Activated CD8-positive, alpha-beta memory T cell treated with anti-CD3 and anti-CD28 coated beads, Interleukin-2, amount 50 U/mL, for 1 hour (primary cell): Measurements from ENCODE around the gene IPPK.

Source experiments
- DNase-seq: peaks from one replicate; pipeline ENCODE4 v3.0.0-alpha.2; 2020; ENCODE audit errors: extremely low read depth

Gene IPPK

DNA sequence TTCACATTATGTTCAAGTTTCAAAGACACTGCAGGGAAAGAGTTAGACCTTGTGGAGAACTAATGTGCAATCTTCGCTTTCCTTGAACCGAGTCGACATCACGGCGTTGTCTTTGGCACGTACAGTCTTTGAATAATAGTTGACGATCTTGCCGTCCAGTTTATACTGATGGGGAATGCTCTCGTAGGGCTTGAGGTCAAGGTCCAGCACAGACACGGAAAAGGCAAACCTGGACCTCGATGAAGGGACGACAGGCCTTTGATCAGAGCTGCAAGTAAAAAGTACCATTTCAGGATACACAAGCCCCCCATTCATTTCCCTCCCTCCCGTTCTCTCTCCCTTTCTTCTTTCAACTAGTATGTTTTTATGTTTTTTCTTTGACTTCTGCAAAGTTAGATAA lies 54.1 kb downstream of the IPPK start:
- no peak for DNase-seq

GRCh38 chr9:92614763-92615461 lies 55.0 kb downstream of the IPPK start:
- no peak for DNase-seq

- no peak for DNase-seq
Observed at GRCh38 chr9:92614123-92614510, 55.8 kb downstream of the IPPK start.

DNA sequence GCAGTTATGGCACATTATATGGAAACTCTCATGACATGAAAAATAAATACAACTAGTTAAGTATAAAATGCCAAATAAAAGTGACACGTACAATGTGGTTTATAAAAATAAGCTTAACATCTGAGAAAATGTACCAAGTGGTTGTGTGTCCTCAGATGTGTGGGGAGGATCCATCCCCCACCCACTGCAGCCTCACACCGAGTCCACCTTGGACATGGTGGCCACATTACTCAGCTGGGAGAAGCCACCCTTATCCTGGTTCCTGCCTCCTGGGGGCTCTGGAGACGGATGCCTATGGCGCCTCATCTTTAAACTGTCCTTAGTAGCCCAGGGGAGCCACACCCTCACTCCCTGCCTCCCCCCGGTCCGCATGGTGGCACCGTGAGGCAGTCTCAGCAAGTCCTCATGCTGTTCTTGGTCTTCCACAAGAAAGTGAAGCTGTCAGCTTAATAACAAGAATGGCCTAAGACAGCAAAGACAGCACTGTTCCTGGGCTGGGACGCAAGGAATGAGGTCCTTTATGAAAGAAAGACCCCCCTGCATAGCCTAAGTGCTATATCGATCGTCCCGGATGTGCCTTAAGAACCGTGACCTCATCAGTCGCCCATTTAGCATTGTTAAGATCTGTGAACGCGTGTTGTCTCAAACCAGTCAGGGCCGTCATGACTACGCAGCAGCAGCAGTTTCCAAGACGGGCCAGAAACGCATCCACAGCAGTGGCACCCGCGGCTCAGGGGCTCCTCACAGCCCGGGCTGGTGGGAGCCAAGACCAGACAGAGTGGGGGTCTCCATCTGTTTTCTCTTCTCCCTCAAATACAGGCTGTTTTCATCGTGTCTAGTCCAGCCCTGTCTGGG lies 56.4 kb downstream of the IPPK start:
- no peak for DNase-seq

DNA sequence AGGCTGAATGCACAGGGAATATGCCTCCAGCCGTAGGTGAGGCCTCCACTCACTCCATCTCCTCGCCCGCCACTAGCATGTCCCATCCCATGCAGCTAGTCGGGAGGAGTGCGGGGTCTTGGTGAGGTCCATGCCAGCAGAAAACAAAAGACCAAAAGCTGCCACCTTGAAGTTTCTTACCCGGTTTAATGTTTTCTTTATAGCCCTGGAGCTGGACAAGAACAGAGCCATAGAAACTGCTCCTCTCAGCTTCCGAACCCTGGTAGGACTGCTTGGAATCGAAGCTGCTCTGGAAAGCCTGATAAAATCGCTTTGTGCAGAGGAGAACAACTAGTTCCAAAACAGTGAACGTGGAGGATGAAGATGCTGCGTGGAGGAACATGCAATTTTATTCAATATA lies 57.1 kb downstream of the IPPK start:
- no peak for DNase-seq

DNA sequence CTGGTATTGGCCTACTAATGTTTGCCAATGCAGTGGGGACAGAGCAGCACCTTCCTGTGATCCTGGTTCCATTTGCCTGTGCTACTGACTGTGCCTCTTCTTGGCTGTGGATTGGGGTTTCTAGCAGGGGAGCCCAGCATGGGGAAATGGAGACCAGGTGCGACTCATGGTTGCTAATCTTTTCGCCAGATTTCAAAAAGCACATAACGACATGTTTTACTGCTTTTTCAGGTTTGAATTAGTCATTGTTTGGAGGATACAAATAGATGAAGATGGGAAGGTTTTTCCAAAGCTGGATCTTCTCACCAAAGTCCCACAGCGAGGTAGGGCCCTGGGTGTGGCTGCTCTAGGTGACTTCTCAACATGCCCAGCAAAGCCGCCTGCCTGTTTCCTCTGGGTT lies 57.6 kb downstream of the IPPK start:
- no peak for DNase-seq

DNA sequence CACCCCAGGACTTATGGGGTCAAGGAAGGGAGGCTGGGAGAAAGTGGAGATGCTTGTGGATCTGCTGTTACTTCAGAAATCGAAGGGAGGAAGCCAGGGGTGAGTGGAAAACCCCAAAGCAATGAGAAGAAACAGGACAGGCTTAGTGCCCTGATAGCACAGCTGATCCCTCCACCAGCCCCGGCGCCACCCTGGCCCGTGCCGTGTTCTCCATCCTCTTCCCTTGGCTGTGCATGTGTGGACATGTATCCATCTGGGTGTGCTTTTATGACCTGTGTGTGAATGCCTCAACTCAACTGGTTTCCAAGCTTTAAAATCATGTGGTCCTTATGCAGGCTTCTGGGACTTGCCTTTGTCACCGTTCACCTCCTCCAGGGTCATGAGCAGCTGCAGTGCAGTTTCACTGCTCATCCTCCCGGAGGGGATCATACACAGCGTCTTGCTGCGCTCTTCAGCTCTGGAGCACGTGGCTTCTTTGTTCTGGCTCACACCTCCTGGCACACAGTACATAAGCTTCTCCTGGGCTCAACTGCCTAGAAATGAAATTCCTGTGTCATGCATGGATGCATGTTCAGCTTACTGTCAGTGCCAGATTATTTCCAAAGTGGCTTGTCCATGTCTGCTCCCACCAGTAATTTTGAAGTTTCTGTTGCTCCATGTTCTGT lies 58.2 kb downstream of the IPPK start:
- DNase-seq = no peak

GRCh38 chr9:92610470-92611420 lies 59.2 kb downstream of the IPPK start:
- DNase-seq = no peak

GRCh38 chr9:92608909-92609445 lies 61.0 kb downstream of the IPPK start:
- DNase-seq = no peak

- no peak for DNase-seq
Observed at GRCh38 chr9:92608241-92608908, 61.6 kb downstream of the IPPK start.

- DNase-seq = no peak
Observed at GRCh38 chr9:92607773-92608172, 62.2 kb downstream of the IPPK start.

DNA sequence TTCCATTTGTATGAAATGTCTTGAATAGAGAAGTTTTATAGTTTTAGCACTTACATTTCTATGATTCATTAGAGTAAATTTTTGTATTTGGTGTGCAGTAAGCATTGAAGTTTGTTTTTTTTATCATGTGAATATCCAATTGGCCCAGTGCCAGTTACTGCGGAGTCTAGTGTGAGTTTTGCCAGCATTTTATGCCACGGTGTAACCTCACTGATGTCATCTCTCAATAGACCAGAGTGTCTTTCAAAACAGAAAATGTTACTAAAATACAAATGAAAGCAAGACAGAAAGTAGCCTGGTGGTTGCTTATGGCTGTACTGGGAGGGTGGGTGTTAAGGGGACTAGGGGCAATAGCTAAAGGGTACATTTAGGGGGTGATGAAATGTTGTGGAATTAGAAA lies 62.8 kb downstream of the IPPK start:
- DNase-seq = no peak

DNA sequence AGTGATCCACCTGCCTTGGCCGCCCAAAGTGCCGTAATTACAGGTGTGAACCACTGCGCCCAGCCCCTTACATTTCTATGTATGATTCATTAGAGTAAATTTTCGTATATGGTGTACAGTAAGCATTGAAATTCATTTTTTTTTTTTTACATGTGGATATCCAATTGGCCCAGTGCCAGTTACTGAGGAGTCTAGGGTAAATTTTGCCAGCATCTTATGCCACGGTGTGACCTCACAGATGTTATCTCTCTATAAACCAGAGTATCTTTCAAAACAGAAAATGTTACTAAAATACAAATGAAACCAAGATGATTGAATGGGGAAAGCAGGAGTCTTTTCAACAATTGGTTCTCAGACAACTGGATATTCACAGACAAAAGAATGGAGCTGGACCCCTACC lies 64.7 kb downstream of the IPPK start:
- no peak for DNase-seq

GRCh38 chr9:92603990-92604389 lies 65.9 kb downstream of the IPPK start:
- no peak for DNase-seq

DNA sequence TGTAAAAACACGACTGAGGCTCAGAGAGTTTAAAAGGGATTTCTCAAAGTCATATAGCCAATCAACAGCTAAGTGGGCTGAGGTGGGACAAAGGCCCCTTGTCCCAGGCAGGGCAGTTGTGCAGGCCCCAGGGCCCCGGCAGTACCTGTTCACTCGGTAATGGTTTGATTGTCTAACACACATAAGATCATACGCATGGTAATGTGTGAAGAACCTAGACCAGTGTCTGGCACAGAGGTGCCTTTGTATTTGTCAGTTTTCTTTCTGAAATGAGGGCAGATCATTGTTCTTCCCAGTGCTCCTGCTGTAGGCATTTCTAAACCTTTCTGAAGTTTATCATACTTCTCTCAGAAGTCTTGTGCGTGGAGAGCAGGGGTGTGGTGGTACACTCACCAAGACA lies 66.8 kb downstream of the IPPK start:
- DNase-seq = no peak

GRCh38 chr9:92602413-92602812 lies 67.5 kb downstream of the IPPK start:
- DNase-seq = no peak

DNA sequence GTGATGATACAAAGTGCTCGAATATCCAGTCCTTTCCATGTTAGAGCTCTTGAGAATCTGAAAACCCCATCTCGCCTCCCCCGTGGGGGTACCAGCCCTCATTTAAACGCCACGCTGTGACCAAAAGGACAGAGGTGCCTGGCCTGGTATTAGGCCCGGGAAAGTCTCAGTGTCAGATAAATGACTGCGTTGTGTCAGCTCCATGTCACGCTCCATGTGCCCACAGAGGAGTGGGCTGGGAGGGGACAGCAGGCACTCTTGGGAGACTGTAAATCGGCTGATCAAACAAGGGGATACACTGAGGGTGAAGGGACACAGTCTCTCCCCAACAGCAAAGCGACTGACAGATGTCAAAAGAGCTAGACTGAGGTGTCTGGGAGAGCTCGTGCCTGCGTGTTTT lies 68.5 kb downstream of the IPPK start:
- no peak for DNase-seq

DNA sequence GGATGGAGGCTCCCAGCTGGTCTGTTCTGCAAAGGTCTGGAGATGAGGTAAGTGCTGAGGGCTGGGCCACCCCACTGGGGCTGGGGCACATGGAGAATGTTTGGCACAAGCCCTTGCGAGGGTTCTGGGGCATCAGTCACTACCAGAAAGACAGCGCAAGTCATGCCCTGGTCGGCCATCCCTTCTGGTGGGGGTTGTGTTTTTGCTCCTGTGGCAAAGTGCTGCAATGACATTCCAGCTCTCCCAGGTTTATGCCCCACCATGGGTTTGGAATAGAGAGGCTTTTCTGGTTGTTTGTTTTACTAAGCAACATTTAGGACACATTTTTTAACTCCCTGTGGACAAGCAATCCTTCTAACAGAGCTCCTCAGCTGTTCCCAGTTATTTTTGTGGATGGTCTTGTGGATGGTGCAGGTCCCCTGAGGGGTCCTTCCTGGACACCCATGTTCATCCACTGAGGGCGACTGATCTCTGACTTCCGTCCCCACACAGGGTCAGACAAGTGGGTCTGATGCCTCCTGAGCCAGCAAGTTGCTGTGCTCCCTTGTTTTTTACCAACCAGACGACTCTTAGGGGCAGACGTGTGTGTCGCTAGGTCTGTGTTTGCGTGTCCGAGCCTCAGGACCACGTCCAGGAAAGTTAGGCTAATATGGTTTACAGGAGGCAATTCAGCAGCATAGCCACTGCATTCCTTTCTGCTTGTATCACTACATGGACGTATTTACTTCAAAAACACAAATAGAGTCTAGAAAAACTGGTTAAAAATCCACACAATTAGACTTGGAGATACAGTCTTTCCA lies 69.3 kb downstream of the IPPK start:
- no peak for DNase-seq

DNA sequence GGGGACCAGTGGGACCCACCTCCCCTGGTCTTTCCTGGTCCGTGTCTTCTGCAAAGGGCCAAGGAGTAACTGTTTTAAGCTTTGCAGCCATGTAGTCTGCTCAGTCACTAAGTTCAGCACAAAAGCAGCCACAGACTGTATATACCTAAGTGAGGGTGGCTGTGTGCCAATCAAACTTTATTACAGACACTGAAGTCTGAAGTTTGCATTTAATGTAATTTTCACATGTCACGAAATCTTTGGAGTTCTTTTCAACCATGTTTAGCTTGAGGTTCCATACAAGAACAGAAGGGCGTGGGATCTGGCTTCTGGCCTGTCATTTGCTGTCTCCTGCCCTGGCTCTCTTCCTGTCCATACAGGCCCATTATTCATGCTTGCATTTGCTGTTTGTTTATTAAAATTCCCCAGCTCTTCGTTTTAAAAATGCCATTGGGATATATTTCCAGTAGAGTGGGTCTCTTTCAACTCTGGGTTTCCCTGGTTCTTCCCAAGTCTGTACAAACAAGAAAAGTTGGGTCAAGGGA lies 69.9 kb downstream of the IPPK start:
- no peak for DNase-seq

DNA sequence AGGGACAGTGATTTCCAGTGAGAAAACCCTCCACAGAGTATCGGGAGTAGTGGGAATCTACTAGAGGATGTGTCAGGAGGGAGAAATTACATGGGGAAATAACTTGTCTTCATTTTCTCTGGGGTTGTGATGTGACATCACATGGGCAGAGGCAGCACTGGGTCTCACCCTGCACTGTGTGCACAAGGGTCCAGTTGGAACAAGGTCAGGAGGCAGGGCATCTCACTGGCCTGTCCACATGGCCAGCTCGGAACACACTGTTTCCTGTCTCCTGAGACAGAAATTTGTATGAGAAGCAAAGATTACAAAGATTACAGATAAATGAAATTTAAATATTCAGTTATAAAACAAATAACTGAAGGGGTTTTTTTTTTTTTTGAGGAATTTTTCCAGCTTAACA lies 71.5 kb downstream of the IPPK start:
- no peak for DNase-seq
